Midbrain (tissue), 1 donor: Measurements from ENCODE around the gene RGR.

Experiments
- DNase-seq: peaks from one replicate; lab custom pipeline; 2025; lab: John Stamatoyannopoulos, UW

RGR gene

DNA sequence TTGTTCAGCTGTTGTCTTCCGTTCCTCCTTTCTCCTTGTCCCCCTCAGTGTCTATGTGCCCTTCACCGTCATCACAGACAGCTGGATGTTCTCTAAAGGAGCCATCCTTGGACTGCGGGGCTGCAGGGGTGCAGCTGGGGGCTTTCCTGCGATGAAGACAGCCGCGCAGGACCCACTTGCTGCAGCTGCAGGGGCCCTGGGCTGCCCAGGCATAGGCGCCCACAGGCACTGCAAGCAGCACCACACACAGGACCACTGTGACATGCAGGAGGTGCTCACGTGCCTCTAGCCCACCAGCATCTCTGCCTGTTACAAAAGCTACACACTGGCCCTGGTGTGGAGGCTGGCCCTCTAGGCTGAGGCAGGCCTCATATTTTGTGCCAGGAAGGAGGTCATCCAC lies 22.9 kb upstream of the RGR start:
- no peak for DNase-seq

DNA sequence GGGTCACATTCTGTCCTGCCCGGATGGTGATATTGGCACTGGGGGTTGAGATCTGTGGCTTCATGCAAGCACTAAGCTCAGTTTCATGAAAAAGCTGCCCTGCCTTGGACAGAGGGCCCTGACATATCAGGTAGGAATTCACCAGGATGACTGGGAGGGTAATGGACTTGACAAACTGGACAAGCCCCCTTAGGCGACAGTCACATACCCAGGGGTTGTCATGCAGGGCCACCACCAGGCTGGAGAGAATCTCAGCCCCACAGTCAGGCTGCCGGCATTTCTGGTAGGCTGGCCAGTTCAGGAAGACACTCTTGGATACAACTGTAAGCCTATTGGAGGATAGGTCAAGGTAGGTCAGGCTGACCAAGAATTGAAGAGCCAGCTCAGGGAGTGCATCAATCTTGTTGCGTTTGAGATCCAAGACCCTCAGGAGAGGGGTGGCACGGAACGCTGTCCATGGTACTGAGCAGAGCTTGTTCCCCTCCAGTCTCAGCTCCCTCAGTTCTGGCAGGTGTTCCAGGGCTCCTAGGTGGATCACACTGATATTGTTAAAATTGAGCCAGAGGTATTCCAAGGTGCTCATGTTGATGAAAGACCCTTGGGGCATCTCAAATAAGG lies 20.3 kb upstream of the RGR start:
- DNase-seq: no peak

DNA sequence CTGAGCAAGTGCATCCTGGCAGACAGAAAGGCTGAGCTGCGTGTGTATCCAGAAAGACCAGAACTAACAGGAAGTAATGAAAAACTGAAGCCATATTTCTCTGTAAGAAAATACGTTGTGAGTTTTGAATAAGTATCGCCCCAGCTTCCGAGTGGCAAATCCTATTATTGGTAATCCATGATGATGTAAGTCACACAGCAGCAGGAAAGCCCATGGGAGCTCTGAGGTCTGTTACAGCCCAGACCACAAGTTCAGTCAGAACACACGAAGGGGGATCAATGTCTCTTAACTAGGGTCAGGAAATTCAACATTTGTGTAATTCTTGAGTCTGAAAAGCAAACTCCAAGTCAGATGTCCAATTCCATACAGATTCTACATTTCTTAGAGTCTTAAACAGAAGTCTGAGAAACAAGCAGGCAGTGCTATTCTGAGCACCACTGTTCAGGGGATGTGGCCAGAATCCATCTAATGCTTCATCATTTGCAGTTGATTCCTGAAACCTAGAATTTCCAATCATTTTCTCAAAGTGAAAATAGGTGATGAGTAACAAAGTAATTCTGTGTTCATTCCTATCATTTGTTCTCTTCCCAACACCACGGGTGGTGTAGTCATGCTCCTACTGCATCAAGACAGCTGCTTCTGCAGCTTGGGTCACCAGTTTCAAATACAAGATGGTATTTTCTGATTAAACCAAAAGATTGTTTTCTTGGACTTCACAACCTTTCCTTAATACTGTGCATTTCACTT lies 19.3 kb upstream of the RGR start, which contains the start of gene LRIT2:
Gene LRIT2, minus strand, starts transcription at position 118 of the 747 bp plus-strand sequence. Its CDS starts 24 bp downstream, at position 94.
- no peak for DNase-seq

DNA sequence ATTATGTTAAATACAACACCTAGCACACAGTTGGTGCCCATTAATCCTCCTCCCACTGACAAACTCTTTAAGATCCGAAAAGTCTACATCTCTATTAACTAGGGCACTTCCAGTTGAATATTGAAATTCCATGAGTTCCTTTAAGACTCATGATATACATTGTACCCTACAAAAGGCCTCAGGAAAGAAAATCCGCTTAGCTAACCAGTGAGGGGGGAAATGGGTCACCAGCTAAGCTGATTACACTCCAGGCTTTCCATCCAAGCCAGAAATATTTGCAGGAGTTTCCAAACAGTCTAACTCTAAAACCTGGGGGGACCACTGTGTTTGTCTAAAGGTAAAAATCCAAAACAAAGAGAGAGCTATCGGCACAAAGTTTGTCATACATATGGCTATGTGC lies 18.2 kb upstream of the RGR start:
- DNase-seq: no peak

DNA sequence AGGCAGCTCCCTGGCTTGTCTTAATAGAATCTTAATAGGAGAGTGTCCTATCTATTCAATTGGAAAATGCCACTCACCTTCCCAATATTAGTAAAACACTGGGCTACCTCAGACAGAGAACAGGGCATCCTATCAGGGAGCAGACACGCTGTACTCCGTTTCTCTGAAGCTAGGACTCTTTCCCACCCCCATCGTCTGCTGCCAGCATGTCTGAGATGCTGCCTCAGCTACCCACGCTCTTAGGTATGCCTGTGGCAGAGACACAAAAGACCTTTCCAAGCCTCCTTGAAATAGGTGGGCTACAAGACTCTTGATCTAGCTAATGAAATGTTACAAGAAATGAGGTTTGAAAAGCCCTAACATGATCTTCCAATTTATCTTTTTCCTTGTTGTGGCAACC lies 17.0 kb upstream of the RGR start:
- no peak for DNase-seq

DNA sequence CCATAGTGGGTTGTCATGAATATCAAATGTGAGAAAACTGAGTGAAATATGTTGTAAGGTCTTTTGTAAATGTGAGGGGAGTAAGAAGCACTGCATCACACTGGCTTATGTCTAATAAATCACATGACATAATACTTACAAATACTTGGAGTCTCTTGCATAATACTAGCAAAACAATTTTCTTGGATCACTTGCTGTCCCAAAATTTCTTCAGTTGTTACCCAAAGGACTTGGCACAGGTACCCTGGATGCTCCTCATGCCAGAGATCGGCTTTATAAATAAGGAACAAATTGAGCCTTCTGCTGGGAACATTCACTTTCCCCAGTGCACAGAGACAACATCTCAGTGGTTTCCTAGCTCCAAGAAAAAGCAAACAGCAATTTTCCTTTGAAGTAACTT lies 14.5 kb upstream of the RGR start:
- no peak for DNase-seq

DNA sequence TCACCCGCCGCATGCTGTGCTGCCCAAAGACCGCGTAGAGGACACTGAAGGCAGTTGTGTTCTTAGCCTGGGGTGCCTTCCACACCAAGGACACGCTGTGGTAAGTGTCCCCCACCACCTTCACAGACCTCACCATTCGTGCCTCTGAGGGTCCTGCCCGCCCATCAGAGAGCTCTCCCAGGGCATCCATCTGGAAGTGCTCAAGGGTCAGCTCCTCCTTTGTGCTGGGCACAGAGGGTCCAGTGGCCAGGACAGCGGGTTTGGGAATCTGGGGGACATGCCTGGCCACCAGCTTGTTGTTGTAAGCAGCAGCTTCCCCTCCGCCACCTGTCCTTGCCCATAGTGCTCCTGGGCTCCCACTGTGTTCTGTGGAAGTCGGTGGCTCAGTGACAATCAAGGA lies 12.5 kb upstream of the RGR start:
- no peak for DNase-seq

DNA sequence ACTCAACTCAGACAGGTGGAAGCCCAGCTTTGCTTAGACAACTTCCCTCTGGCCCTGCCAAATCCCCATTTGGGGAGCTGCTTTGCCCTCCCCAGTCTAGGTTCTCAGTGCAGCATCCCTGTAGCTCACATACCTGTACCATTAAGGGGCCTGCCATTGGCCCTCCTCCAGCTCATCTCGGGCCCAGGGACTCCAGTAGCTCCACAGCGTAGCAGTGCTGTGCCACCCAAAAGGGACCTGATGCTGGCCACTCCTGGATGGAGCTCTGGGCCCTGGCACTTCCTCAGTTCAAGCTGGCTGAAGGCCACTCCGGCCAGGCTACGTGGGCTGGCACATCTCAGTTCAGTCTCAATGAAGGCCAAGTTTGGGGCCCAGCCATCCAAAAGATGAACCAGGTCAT lies 10.9 kb upstream of the RGR start:
- DNase-seq: no peak

DNA sequence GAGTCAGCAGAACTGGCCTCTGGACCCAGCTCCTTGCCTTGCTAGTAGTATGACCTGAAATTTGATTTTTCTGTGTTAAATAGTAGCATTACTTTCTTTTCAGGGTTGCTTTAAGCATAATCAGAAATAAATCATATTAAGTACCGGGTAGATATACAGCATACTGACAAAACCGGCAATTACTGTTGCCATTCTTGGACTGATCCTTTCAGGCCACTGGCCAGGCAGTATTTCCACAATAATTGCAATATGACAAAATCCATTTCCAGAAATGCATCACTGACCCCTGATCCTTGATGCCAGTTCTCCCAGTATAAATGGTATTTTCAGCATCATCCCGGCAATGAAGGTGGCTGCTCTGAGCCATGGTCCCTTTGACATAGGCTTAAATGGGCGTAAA lies 10.4 kb upstream of the RGR start:
- no peak for DNase-seq

DNA sequence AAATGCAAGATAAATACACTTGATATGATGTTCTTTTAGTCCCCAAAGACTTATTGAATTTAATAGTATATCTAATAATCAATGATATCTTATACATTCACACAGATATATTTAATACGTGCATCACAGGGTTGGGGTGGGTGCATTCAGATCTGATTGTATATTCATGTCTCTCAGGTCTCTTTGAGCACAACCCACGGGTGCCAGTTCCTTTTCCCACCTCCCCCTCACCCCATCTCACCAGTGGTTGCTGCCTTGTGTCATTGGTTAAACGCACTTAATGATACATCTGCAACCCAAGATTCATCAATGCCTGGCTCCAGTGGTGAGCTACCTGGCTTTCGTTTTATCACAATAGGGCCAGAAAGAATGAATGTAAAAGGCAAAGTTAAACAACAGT lies 9.8 kb upstream of the RGR start:
- no peak for DNase-seq

DNA sequence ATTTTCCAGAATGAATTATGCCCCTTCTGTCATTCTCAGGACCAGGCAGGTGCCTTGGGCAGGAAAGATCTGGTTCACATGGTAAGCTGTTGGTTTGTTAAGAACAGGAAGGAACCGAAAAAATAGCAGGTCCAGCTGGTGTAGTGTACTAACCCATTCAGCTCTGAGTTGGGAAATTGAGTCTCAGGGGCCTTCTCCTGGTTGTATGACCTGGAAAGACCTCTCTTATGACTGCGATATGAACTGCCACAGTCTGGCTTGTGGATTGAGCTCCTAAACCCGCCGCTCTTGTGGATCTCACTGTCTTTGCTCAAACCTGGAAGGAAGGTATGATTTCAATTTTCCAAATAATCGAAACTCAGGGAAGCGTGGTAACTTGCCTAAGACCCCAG lies 8.1 kb upstream of the RGR start:
- no peak for DNase-seq

DNA sequence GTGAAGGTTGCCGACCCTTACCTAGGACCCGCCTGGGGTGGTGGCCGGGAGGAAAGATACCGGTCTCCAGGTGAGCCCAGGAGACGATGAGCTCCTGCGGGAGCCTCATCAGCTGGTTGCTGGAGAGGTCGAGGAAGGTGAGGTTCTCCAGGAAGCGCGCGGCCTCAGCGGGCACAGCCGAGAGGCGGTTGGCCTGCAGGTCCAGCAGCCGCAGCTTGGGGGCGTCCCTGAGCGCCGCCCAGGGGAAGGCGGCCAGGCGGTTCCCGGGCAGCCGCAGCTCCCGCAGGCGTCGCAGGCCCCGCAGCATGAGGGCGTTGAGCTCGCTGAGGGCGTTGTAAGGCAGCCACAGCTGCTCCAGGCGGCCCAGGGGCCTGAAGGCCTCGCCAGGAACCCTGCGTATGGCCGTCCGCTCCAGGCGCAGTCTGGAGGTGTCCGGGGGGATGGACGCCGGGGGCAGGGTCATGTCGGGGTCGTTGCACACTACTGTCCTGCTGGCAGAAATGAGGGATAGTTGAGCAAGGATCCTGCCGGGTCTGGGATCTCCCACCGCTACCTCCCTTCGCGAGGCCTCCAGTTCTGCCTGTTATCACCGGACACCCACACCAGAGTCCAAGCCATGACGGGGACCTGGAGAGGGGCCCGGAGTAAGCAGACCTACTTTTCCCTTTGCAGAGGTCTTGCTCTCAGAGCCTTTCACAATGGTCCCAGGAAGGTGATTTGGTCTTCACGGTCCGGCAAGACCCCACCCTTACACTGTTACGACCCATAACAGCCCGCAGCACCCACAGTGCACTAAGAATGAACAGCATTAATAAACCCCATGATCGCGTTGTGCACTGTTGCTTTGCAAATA lies 7.4 kb upstream of the RGR start:
- DNase-seq: no peak

DNA sequence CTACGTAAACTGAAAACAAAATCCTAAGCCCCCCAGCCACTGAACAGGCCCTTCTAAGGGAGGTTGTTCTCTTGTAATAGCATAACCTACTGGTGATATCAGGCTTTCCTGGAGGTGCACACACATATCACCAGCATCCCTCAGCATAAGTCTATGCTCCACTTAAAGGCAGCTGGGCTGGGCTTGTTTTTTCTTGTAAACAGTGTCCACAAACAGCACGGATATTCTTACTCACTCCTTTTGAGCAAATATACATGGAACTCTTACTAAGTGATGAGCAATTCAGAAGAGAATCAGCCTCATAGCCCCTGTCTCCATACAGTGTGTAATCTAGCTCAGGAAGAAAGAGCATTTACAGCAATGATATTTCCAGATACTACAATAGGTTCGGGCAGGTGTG lies 5.9 kb upstream of the RGR start:
- no peak for DNase-seq

DNA sequence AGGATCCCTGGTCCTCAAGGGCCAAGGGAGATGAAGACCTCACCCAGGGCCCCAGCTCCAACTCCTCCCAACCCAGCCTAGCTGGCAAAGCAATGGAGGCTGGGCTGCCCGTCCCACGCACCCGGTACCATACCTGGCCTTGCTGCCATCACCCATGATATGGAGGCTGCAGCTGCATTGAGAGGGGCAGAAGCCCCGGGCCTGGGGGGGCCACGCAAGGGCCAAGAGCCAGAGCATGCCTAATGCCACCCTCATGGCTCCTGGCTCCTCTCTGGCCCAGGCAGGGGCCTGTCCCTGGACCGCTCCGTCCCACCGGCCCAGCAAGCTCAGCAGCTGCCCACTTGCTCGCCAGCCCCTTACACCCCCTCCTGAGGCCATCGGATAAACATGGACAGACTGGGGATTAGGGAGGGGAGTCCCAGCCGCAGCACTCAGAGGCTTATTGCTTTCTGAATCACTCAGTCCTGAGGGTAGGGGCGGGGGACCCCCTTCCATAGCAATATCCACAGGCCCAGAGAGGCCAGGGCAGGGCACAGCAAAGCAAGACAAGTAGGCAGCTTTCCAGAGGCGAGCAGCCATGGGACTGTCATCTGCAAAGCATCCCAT lies 3.6 kb upstream of the RGR start, which contains the start of gene LRIT1:
Gene LRIT1, minus strand, starts transcription at position 362 of the 606 bp plus-strand sequence. Its CDS starts 107 bp downstream, at position 255.
- DNase-seq: no peak

DNA sequence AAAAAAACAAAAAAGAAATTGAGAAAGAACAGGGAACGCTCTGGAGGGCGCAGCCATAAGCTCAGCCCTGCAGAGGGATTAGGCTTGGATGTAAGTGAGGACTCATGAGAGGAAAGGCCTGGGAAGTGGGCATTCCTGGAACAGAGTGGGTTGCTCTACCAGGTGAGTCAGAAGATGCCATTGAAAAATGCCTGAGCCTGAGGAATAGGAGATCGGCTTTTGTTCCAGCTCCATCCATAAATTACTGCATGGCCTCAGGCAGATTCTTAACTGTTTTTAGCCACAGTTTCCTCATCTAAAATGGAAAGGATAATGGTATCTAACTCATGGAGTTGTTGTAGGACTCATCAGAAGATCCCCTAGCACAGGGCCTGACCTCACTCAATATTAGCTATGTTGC lies 1.1 kb upstream of the RGR start:
- DNase-seq: no peak

DNA sequence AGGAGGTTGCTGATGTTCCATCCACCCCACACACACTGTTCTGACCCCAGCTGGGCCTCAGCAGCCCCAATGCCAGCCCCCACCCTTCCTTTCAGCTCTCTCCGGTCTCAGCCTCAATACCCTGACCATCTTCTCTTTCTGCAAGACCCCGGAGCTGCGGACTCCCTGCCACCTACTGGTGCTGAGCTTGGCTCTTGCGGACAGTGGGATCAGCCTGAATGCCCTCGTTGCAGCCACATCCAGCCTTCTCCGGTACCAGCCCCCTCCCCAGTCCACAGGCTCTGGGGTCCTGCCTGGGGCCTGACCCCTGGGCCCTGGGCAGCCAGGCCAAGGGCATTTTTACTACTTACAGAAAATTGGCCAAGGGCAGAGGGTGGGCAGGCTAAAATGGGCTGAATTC lies 2.6 kb downstream of the RGR start:
- no peak for DNase-seq

DNA sequence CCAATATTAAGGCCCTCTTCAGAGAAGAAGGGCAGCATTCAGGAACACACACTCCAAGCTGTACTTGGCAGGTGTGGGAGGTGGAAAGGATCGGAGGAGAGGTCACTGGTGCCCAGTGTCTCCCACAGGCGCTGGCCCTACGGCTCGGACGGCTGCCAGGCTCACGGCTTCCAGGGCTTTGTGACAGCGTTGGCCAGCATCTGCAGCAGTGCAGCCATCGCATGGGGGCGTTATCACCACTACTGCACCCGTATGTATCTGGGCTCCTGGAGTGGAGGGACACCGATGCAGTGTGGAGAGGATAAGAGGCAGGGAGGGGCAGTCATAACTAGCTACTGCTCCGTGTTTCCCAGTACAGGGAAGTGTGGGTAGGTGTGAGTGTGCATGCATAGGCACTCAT lies 3.9 kb downstream of the RGR start:
- DNase-seq: no peak

DNA sequence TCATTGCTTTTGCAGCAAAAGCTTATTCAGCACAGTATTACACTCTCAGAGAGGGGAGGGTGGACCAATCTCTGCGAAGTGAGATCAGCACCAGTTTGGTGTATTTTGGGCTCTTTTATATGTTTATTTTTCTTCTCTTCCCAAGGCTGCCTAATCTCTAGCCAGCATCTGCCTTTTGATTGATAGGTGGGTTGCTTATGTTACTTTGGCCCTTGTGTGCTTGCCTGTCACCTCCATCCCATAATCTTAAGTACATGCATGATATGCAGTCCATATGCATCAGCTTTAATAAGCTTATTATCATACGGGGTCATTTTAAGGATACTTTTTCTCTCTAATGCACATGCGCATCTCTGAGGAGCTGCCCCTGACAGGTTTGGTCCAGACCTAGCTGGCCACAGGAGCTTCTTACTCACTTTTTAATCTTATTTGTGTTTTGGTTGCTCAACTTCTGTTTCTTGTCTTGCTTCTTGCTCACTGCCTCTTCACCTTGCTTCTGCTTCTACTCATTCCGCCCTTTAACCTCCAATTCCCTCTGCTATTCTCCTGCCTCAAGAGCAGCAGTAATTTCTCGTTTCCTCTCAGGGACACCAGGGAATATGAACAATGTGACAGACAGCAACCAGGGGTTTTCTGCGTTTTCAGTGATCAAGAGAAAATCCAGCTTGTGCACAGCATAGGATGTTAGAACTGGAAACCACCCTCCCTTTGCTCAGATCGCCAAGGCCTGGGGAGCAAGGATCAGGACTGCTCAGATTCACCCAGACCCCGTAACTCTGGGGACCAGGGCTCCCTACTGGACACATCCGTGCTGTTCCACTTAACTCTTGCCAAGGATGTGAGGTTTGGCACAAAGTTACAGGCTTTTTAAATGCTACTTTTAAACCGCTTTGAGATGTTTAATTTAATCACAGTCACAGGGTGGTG lies 10.0 kb downstream of the RGR start:
- DNase-seq: no peak

DNA sequence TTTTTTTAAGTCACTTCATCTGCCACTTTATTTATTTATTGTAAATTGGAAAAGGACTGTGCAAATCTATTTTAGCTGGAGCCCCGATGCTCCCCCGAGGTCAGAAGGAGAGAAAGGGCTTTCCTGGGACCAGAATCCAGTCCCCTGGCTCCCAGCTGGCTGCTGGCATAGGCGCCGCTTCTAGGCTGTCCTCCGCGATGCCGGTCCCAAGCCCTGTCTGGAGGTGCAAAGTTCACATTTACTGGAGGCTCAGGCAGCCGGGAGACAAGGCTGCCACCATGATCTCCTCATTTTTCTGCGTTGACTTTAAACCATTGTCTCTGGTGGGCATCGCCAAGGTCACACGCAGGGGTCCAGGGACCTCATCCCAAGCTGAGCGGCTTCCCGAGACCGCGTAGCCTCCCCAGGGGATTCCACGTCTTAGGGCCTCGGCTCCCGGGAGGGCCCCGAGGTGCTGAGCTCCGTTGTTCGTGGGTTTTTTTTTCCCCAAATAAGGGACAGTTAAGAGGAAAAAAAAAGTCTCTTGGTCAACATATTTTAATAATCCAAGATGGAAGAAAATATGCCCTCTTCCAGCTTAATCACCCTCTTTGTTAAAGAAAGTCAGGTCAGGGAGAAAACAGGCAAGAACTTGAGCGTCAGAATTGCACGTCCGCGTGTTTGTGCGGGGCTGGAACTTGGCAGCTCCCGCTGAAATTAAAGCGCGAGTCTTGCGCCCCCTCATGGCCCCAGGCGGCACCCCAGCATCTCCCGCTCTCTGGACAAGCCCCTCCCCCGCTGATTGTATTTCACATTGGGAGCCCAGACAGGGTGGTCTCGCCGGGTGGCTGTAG lies 11.9 kb downstream of the RGR start:
- DNase-seq: peak; percentile 70

DNA sequence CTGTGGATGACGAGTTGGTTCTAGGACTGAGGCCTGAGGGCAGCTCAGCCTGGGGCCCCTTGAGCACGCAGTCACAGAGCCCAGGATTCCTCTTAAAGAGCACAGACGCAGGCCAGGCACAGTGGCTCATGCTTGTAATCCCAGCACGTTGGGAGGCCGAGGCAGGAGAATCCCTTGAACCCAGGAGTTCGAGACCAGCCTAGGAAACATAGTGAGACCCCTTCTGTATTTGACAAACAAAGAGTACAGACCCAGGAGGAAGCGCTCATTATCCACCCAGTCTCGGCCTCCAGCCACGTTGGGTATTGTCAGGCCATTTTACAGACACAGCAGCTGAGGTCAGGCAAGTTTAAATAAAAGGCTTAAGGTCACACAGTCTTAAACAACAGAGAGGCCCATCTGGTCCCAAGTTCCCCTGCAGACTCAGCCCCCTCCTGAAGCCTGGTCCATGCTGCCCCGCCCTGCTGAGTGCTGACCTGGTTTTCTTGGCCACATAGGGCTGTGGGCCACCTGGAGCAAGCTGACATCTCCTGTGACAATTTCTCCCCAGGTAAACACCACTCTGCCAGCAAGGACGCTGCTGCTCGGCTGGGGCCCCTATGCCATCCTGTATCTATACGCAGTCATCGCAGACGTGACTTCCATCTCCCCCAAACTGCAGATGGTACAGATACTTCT lies 12.6 kb downstream of the RGR start:
- no peak for DNase-seq
